Measurements from ENCODE around the gene NT5C3A. TPM values are rescaled to one million over a fixed set of nuclear protein-coding genes. Genes with fewer than 3 reads are reported as not detected.

NT5C3A gene
- total and polyA plus RNA-seq, 2 of the 8 experiments (the other 6 are each of a cell fraction or from before 2014, with no cell fraction given) = 7.5 to 22.7 TPM

DNA sequence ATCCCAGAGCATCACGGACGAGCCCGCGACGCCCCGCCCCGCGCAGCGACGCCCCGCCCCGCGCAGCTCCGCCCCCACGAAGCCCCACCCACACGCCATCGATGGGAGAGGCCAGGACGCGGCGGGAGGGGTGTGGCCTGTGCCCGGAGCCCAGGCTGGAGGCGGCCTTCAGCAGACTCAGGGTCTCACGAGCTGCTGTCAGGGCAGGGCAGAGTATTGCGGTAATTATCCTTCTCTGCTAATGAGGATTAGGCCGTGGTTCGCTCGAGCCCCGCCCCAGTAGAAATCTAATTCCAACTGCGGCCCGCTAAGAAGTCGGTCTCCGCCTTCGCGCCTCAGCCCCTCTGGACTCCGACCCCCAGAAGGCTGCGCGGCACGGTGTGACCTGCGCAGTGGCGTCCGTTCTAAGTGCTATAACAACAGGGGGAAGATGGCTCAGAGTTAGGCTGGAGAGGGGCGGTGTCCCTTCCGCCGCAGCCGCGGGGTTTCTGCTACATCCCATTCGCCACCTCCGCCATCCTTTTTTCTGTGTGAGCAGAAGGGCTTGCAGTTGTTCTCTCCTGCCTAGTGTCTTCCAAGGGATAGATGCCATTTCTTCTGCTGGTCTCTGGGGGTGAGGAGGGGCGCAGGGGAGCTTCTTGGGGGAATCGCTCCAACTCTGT lies 337 bp upstream of the NT5C3A start:
- Histone ChIP-seq H2BK12ac (ENCODE audit: low read depth, low read length) (no peak overlapping the region), H3K18ac (ENCODE audit: extremely low read depth, low read length) (peak overlapping the region; percentile 95; the same call in 1 of the 2 replicates), H3K79me2 (ENCODE audit: control insufficient read depth in 1 of 2, insufficient read depth in 2 of 2, low read length in 2 of 2) (peaks cover 12 to 40% of the 10 kb centered on the region in 2 experiments), H3K4me2 (ENCODE audit: insufficient read depth in 1 of 2, low read depth in 2 of 2, low read length in 2 of 2) (peak overlapping the region; percentile 50 to 74), H3K27ac (ENCODE audit: low read depth, low read length) (peak overlapping the region; percentile 74; the same call in 1 of the 2 replicates), H3K9ac (replicated peaks in 1 of 4; ENCODE audit: extremely low read depth in 1 of 4, low read depth in 3 of 4, low read length in 3 of 4) (peak overlapping the region in 3 of 4 experiments; percentile 70 to 86 (median 73); a peak in 6 of 7 replicates), H4K91ac (replicated peaks; ENCODE audit: insufficient read length, low read length) (no peak overlapping the region), H3K4me1 (replicated peaks in 1 of 4; ENCODE audit: control insufficient read depth in 3 of 4, insufficient read depth in 4 of 4, low read length in 3 of 4) (peaks cover 0 to 7% (median 0%) of the 10 kb centered on the region in 4 experiments; a peak in 1 of 7 replicates), H2BK120ac (replicated peaks; ENCODE audit: low read depth, low read length) (no peak overlapping the region), H3K4ac (replicated peaks; ENCODE audit: insufficient read length, low read depth, low read length) (no peak overlapping the region), H3K4me3 (ENCODE audit: extremely low read depth in 1 of 4, insufficient read depth in 2 of 4, low read depth in 3 of 4, low read length in 4 of 4) (peak overlapping the region; percentile 80 to 90 (median 85)), H2BK5ac (ENCODE audit: low read depth, low read length) (peak overlapping the region; percentile 97), H4K5ac (ENCODE audit: insufficient read length, low read depth, low read length) (peak overlapping the region; percentile 97), H3K23me2 (ENCODE audit: low read depth, low read length) (no peaks in the 10 kb centered on the region), H3K27me3 (replicated peaks in 1 of 4; ENCODE audit: control insufficient read depth in 3 of 4, extremely low read depth in 1 of 4, insufficient read depth in 3 of 4, low read length in 3 of 4) (no peaks in the 10 kb centered on the region), H2AFZ (ENCODE audit: low read length) (peak overlapping the region; percentile 68), H2AK5ac (ENCODE audit: low read depth, low read length) (no peak overlapping the region), H3K14ac (ENCODE audit: insufficient read length) (no peak overlapping the region), H3K9me3 (ENCODE audit: insufficient read depth in 2 of 2, low read depth in 1 of 2, low read length in 1 of 2) (0 out of 4 replicates have a peak, but pooled peaks cover 3 to 4% of the 10 kb centered on the region in 2 experiments), H3K56ac (replicated peaks; ENCODE audit: insufficient read length, low read depth, low read length) (peak overlapping the region; percentile 86), H2BK15ac (ENCODE audit: low read length) (no peak overlapping the region; the same call in 1 of the 2 replicates), H4K20me1 (replicated peaks in 1 of 2; ENCODE audit: control insufficient read depth in 1 of 2, insufficient read depth in 2 of 2, low read length in 2 of 2) (no peaks in the 10 kb centered on the region), H4K8ac (ENCODE audit: extremely low read depth, insufficient read depth, low read length) (peak overlapping the region; percentile 90; the same call in 1 of the 2 replicates), H3K36me3 (ENCODE audit: control insufficient read depth in 2 of 4, insufficient read depth in 4 of 4, low read length in 3 of 4) (no peaks in the 10 kb centered on the region), H3K79me1 (ENCODE audit: low read depth, low read length) (no peaks in the 10 kb centered on the region; the same call in 1 of the 2 replicates), H3K23ac (ENCODE audit: insufficient read length) (no peak overlapping the region), H2BK20ac (ENCODE audit: low read length) (no peak overlapping the region)
- FAIRE-seq (no peak), DNase-seq (ENCODE audit: low read depth in 1 of 2, low spot score in 2 of 2) (peak; percentile 82 to 95)
- ChIA-PET POLR2A (ENCODE audit: partially characterized antibody) (interaction anchor here (1.0 to 2.2 kb wide), 13 partner anchors 10 to 171 kb away, joined by 3 to 19 read pairs (median 4); partner anchors contain the start of genes KBTBD2 and RP9), CTCF (ENCODE audit: partially characterized antibody) (interaction anchor here (1.0 to 1.6 kb wide), 3 partner anchors 11 to 47 kb away, joined by 3 to 5 read pairs (median 4); no protein-coding TSS in a partner anchor)
- WGBS, 2 experiments (ENCODE audit: extremely low coverage in 1 of 2, insufficient coverage in 1 of 2, insufficient read length in 1 of 2, insufficient replicate concordance in 2 of 2, low coverage in 1 of 2, low lambda C conversion rate in 2 of 2, missing lambda C conversion rate in 1 of 2) = 1% methylated on average over 45 of the region's 50 CpGs; no CpG with 5 or more reads in 1 of the 2 experiments
- TF ChIP-seq NRF1 (IDR thresholded peaks at IDR 0.05; ENCODE audit: low read depth, low read length) = peak; percentile 73
- TF ChIP-seq TBP (IDR thresholded peaks at IDR 0.05; ENCODE audit: low read depth, low read length) = peak; percentile 81
- TF ChIP-seq CEBPB (IDR thresholded peaks at IDR 0.05; ENCODE audit: low read depth, low read length) = no peak
- peak; percentile 72 for TF ChIP-seq KDM4A (IDR thresholded peaks at IDR 0.05; ENCODE audit: low read depth, low read length, severe bottlenecking)
- peak; percentile 10 for TF ChIP-seq ASH2L (IDR thresholded peaks at IDR 0.05; ENCODE audit: low read length)
- TF ChIP-seq TAF1 (IDR thresholded peaks at IDR 0.05; ENCODE audit: low read depth, low read length) = peak; percentile 68
- 0 out of 2 replicates have a peak, but pooled peaks have one; percentile 62 for TF ChIP-seq PHF8 (conservative IDR thresholded peaks at IDR 0.05; ENCODE audit: low read depth, low read length)
- peak; percentile 40 for TF ChIP-seq CREB1 (IDR thresholded peaks at IDR 0.05)
- no peak for TF ChIP-seq JUN (IDR thresholded peaks at IDR 0.05; ENCODE audit: low read depth, low read length)
- 0 out of 2 replicates have a peak, but pooled peaks have one; percentile 58 for TF ChIP-seq POLR2AphosphoS5 (IDR thresholded peaks at IDR 0.05; ENCODE audit: low read depth, low read length)
- TF ChIP-seq POLR2A (IDR thresholded peaks at IDR 0.05; ENCODE audit: control extremely low read depth in 1 of 2, low read depth in 2 of 2, low read length in 2 of 2) = peak; percentile 70 to 82
- no peak for TF ChIP-seq CHD2 (IDR thresholded peaks at IDR 0.05; ENCODE audit: low read length)
- TF ChIP-seq CTBP2 (IDR thresholded peaks at IDR 0.05; ENCODE audit: borderline replicate concordance, insufficient read depth, insufficient read length, low read length) = no peak

Measured in H1 (cell line).